ENCODE measurements around the gene SP6.
A peak's percentile ranks its signal among the peaks of the same experiment; 100 is the strongest.

Gene SP6

GRCh38 chr17:47879776-47880454, 29.0 kb upstream of the SP6 start:
- no peak for DNase-seq (ENCODE audit: low read depth, low spot score)

- no peak for DNase-seq (ENCODE audit: low read depth, low spot score)
Measured at GRCh38 chr17:47879028-47879585, 28.1 kb upstream of the SP6 start.

- no peak for DNase-seq (ENCODE audit: low read depth, low spot score)
Measured at GRCh38 chr17:47878203-47879027, 27.5 kb upstream of the SP6 start.

- DNase-seq (ENCODE audit: low read depth, low spot score), result no peak
Measured at GRCh38 chr17:47877368-47878034, 26.5 kb upstream of the SP6 start.

- DNase-seq (ENCODE audit: low read depth, low spot score), result peak; percentile 39
Measured at GRCh38 chr17:47875011-47875985, 24.3 kb upstream of the SP6 start.

GRCh38 chr17:47873200-47874090, 22.5 kb upstream of the SP6 start:
- DNase-seq (ENCODE audit: low read depth, low spot score), result peak; percentile 23

- DNase-seq (ENCODE audit: low read depth, low spot score), result peak; percentile 54
Measured at GRCh38 chr17:47872651-47873161, 21.7 kb upstream of the SP6 start.

GRCh38 chr17:47872019-47872650, 21.2 kb upstream of the SP6 start:
- peak; percentile 70 for DNase-seq (ENCODE audit: low read depth, low spot score)

- no peak for DNase-seq (ENCODE audit: low read depth, low spot score)
Measured at GRCh38 chr17:47871048-47871447, 20.1 kb upstream of the SP6 start.

- peak; percentile 66 for DNase-seq (ENCODE audit: low read depth, low spot score)
Measured at GRCh38 chr17:47870056-47870455, 19.1 kb upstream of the SP6 start.

GRCh38 chr17:47869114-47869513, 18.2 kb upstream of the SP6 start:
- peak; percentile 79 for DNase-seq (ENCODE audit: low read depth, low spot score)

- no peak for DNase-seq (ENCODE audit: low read depth, low spot score)
Measured at GRCh38 chr17:47867813-47868533, 17.0 kb upstream of the SP6 start.

GRCh38 chr17:47866941-47867340, 16.0 kb upstream of the SP6 start:
- DNase-seq (ENCODE audit: low read depth, low spot score), result peak; percentile 80

GRCh38 chr17:47864791-47865216, 13.8 kb upstream of the SP6 start:
- DNase-seq (ENCODE audit: low read depth, low spot score), result no peak

- DNase-seq (ENCODE audit: low read depth, low spot score), result no peak
Measured at GRCh38 chr17:47862621-47863440, 11.9 kb upstream of the SP6 start.

- no peak for DNase-seq (ENCODE audit: low read depth, low spot score)
Measured at GRCh38 chr17:47860386-47860785, 9.4 kb upstream of the SP6 start.

- DNase-seq (ENCODE audit: low read depth, low spot score), result no peak
Measured at GRCh38 chr17:47857551-47858455, 6.8 kb upstream of the SP6 start.

Measured in ELF-1 (cell line).